LHCN-M2 (cell line): ENCODE data around the gene ZNF462. TPM values are rescaled to one million over a fixed set of nuclear protein-coding genes. Genes with fewer than 3 reads are reported as not detected.
"Not testable (repeated sequence)": the region's sequence is repeated elsewhere in the genome, so short reads cannot be mapped to it uniquely, and the experiment has no call there.

ENCODE experiments used
- DNase-seq: peaks from one replicate; pipeline ENCODE4 v3.0.0-alpha.2; 2012; ENCODE audit warnings: low read depth
- total RNA-seq: library from RNA; depleted of rRNA; stranded (reverse); fragments of >200 nt; gene quantifications from 2 replicates; pipeline ENCODE4 v1.2.3, GENCODE V29; 2014

ZNF462 gene
- total RNA-seq, 1 experiment from 2014 or later: 14.6 TPM

GRCh38 chr9:106961623-106962022, 98.7 kb downstream of the ZNF462 start:
- DNase-seq: peak; percentile 52

- DNase-seq: peak; percentile 73
These were observed 99.2 kb downstream of the ZNF462 start for GRCh38 chr9:106962122-106962521.

GRCh38 chr9:106962615-106963363, 99.8 kb downstream of the ZNF462 start:
- DNase-seq: peak; percentile 89

GRCh38 chr9:106963684-106964083, 100.7 kb downstream of the ZNF462 start:
- DNase-seq: no peak

- DNase-seq: no peak
These were observed 101.4 kb downstream of the ZNF462 start for GRCh38 chr9:106964329-106964728.

GRCh38 chr9:106964822-106965525, 102.0 kb downstream of the ZNF462 start:
- DNase-seq: no peak

- no peak for DNase-seq
These were observed 103.5 kb downstream of the ZNF462 start for GRCh38 chr9:106966481-106966880.

- DNase-seq: no peak
These were observed 106.7 kb downstream of the ZNF462 start for GRCh38 chr9:106969696-106970095.

- DNase-seq: no peak
These were observed 107.4 kb downstream of the ZNF462 start for GRCh38 chr9:106970219-106970975.

- DNase-seq: no peak
These were observed 108.1 kb downstream of the ZNF462 start for GRCh38 chr9:106970976-106971457.

- DNase-seq: no peak
These were observed 109.1 kb downstream of the ZNF462 start for GRCh38 chr9:106972082-106972481.

- DNase-seq: no peak
These were observed 111.4 kb downstream of the ZNF462 start for GRCh38 chr9:106974341-106974740.

GRCh38 chr9:106976772-106977171, 113.8 kb downstream of the ZNF462 start:
- no peak for DNase-seq

- no peak for DNase-seq
These were observed 117.7 kb downstream of the ZNF462 start for GRCh38 chr9:106980551-106981101.

GRCh38 chr9:106981396-106982287, 118.7 kb downstream of the ZNF462 start:
- no peak for DNase-seq

- no peak for DNase-seq
These were observed 119.7 kb downstream of the ZNF462 start for GRCh38 chr9:106982636-106983035.

- no peak for DNase-seq
These were observed 120.4 kb downstream of the ZNF462 start for GRCh38 chr9:106983346-106983745.

- not testable (repeated sequence) for DNase-seq
These were observed 126.9 kb downstream of the ZNF462 start for GRCh38 chr9:106989904-106990303.

GRCh38 chr9:106992186-106992585, 129.2 kb downstream of the ZNF462 start:
- no peak for DNase-seq

- no peak for DNase-seq
These were observed 130.6 kb downstream of the ZNF462 start for GRCh38 chr9:106993603-106994002.

- no peak for DNase-seq
These were observed 131.5 kb downstream of the ZNF462 start for GRCh38 chr9:106994463-106994862.
